Testis (tissue), 2 donors: Measurements from ENCODE around the gene MINDY4B.

Source experiments
- POLR2A ChIP-seq: fragments of 450-650 bp; IDR thresholded peaks from one replicate; pipeline ENCODE4 v1.6.1; 2017; ENCODE audit warnings: antibody characterized with exemption, mild to moderate bottlenecking, moderate library complexity
- TF ChIP-seq, protein P1 (sequence below), 3 experiments: fragments of 450-650 bp in 2 of 3; fragments of 200-600 bp in 1 of 3; sonication (generic) in 1 of 3; IDR thresholded peaks; one replicate each; pipeline ENCODE4 v1.5.1; 2016 to 2019; ENCODE audit warnings: antibody characterized with exemption in 3 of 3, mild to moderate bottlenecking in 2 of 3, moderate library complexity in 1 of 3

DNA sequence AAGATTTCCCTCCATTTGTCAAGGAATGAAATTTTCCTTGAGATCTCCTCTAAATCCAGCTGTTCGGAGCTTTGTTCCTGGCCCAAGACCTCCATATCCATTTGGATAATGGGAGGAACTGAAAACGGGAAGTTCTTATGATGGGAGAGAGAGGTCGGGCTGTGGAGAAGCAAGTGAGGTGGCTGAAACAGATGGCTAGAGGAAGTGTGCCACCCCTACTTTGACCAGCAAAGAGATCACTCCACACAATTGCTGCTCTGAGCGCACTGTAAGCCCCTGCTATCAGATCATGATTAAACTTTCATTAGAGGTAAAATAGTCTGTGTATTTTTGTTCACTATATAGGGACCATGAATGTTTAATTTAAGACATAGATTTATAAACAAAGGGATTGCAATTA, at the start of gene MINDY4B:
- TF ChIP-seq, protein P1, sequence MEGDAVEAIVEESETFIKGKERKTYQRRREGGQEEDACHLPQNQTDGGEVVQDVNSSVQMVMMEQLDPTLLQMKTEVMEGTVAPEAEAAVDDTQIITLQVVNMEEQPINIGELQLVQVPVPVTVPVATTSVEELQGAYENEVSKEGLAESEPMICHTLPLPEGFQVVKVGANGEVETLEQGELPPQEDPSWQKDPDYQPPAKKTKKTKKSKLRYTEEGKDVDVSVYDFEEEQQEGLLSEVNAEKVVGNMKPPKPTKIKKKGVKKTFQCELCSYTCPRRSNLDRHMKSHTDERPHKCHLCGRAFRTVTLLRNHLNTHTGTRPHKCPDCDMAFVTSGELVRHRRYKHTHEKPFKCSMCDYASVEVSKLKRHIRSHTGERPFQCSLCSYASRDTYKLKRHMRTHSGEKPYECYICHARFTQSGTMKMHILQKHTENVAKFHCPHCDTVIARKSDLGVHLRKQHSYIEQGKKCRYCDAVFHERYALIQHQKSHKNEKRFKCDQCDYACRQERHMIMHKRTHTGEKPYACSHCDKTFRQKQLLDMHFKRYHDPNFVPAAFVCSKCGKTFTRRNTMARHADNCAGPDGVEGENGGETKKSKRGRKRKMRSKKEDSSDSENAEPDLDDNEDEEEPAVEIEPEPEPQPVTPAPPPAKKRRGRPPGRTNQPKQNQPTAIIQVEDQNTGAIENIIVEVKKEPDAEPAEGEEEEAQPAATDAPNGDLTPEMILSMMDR (IDR thresholded peaks at IDR 0.05): no peak
- TF ChIP-seq POLR2A: no peak
